GM18951 (cell line): Measurements from ENCODE around the gene FAF1.
"Not testable (repeated sequence)": the region's sequence is repeated elsewhere in the genome, so short reads cannot be mapped to it uniquely, and the experiment has no call there.

Experiments used
- POLR2A ChIP-seq: IDR thresholded peaks from 4 replicates; pipeline ENCODE4 v1.6.1; 2011; ENCODE audit warnings: mild to moderate bottlenecking; ENCODE audit not compliant: insufficient read length, insufficient read depth; ENCODE audit errors: extremely low read depth
- in situ Hi-C: fragments of 300-500 bp; cut with MboI; formaldehyde crosslinking; loops from one replicate; pipeline ENCODE4 v1.12.0; 2022; ENCODE audit warnings: low sequenced_read_pairs, mixed read lengths, inconsistent platforms; ENCODE audit not compliant: unreplicated experiment

Gene FAF1

GRCh38 chr1:50878434-50878833 lies 81.6 kb downstream of the FAF1 start:
- no peak for TF ChIP-seq POLR2A
- in situ Hi-C loops = no loop called here

GRCh38 chr1:50877641-50878040 lies 82.4 kb downstream of the FAF1 start:
- no peak for TF ChIP-seq POLR2A
- in situ Hi-C loops = no loop called here

DNA sequence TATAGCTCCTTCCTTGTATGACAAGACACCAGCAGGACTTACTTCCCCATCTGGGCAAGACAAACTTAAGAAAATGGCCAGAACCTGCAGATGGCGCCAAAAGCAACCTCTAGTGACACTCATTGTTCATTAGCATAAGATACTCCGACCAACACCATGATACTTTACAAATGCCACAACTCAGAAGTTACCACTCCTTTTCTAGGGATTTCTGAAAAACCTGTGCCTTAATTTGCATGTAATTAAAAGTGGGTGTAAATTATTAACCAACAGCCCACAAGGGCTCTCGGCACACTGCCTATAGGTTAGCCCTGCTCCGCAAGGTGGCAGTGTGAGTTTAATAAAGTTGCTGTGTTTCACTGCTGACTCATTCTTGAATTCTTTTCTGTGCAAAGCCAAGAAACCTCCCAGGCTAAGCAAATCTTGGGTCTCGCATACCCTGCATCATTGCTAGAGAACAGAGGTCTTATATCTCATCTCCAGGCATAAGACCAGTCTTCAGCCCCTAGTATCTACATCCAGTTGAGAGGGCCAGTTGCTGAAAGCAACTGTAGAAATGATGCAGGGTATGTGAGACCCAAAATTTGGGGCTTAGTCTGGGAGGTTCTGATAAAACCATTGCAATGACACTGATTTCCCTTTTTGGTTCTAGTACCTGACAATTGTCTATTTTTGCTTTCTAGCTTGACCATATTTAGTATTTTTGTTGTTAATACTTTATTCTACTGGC lies 86.4 kb downstream of the FAF1 start:
- no peak for TF ChIP-seq POLR2A
- in situ Hi-C loops = no loop called here

GRCh38 chr1:50864845-50865244 lies 95.2 kb downstream of the FAF1 start:
- in situ Hi-C loops = not testable (repeated sequence)

DNA sequence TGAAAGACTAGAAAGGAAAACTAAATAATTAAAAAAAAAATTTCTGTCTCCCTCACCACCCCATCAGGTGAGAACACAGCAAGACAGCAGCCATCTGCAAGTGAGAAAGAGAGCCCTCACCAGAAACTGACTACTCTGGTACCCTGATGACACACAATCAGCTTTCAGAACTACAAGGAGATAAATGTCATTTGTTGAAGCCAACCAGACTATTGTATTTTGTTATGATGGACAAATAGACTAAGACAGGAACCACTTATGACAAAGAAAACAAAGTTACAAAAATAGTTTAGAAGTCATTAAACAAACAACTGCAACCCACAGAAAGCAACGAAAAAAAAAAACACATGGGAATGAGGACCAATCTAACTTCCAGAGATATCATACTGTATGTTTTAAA lies 98.3 kb downstream of the FAF1 start:
- in situ Hi-C loops = no loop called here
- no peak for TF ChIP-seq POLR2A

GRCh38 chr1:50860702-50861101 lies 99.4 kb downstream of the FAF1 start:
- no peak for TF ChIP-seq POLR2A
- in situ Hi-C loops = no loop called here

GRCh38 chr1:50860256-50860655 lies 99.8 kb downstream of the FAF1 start:
- in situ Hi-C loops = no loop called here
- TF ChIP-seq POLR2A = no peak

DNA sequence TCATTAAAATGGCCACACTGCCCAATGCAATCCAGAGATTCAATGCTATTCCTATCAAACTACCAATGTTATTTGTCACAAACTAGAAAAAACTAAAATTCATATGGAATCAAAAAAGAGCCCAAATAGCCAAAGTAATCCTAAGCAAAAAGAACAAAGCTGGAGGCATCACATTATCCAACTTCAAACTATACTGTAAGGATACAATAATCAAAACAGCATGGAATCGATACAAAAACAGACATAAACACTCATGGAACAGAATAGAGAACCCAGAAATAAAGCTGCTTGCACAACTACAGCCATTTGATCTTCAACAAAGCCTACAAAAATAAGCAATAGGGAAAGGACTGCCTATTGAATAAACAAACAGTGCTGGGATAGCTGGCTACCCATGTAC lies 100.4 kb downstream of the FAF1 start:
- in situ Hi-C loops = no loop called here
- TF ChIP-seq POLR2A = no peak

DNA sequence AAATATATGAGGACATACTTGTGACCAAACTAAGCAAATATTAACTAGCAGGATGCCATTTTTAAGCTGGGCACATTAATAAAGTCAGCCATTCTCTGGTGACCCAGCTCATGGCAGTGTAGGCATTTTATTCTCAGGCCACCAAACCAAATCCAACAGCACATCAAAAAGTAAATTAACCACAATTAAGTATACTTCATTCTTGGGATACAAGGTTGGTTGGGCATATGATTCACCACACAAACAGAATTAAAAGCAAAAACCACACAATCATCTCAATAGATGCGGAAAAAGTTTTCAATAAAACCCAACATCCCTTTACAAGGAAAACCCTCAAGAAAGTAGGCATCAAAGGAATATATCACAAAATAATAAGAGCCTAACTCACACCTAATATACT lies 101.3 kb downstream of the FAF1 start:
- in situ Hi-C loops = no loop called here
- TF ChIP-seq POLR2A = no peak

DNA sequence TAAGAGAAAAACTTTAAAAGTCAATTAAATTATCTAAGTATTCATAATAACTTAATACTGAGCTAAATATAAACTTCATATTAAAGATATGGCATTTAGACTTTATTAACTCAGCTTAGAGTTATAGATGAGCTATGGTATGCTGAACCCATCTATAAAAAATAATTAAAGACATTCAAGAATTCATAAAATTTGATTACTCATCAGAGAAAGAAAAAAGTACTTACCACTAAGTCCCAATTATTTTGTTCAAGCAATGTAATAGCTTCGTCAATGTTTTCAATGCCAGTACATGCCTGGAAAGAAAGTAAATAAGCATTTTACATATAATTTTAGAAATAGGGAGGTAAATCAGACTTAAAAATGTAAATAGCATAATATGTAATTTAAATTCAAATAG lies 102.4 kb downstream of the FAF1 start:
- TF ChIP-seq POLR2A = no peak
- in situ Hi-C loops = no loop called here

DNA sequence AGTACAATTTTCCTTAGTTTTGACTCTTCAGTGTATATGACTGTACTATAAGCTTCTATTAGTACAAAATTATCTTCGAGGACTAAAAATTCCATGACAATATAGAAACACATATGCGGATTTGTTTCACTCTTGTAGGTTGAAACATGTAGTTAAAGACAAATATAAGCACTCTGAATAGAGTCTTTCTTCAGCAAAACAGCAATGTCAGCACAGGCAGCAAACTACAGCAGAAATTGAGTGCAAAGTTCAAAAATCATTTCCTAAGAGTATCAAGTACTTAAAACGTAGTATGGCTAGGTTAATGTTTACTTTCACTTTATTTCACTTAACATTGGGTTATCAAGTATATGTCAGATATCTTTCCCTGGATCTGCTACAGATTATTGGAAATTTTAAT lies 106.7 kb downstream of the FAF1 start:
- in situ Hi-C loops = no loop called here
- no peak for TF ChIP-seq POLR2A

DNA sequence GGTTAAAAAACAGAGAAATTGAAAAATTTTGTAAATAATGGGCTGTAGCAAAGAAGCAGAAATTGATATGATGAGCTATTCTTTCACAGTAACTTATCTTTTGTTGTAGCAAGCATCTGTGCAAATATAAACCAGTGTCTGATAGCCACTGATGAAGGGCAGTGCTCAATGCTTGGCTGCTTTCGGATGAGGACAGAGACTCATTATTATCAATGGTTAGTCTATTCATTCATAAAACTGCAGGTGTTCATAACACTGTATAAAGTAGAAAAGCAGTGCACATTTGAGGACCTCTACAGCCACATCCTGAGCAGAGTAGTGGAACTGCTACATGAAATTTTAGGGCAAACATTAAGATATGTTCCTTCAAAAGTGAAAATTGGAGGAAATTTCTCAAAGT lies 107.2 kb downstream of the FAF1 start:
- TF ChIP-seq POLR2A = no peak
- in situ Hi-C loops = no loop called here

GRCh38 chr1:50851466-50851865 lies 108.6 kb downstream of the FAF1 start:
- in situ Hi-C loops = no loop called here

GRCh38 chr1:50851034-50851433 lies 109.0 kb downstream of the FAF1 start:
- no peak for TF ChIP-seq POLR2A
- in situ Hi-C loops = no loop called here

More at GRCh38 chr1:50851466-50851865, 108.6 kb downstream of the FAF1 start:
- TF ChIP-seq POLR2A = no peak

- in situ Hi-C loops = no loop called here
Measured at GRCh38 chr1:50847303-50847702, 112.8 kb downstream of the FAF1 start.

DNA sequence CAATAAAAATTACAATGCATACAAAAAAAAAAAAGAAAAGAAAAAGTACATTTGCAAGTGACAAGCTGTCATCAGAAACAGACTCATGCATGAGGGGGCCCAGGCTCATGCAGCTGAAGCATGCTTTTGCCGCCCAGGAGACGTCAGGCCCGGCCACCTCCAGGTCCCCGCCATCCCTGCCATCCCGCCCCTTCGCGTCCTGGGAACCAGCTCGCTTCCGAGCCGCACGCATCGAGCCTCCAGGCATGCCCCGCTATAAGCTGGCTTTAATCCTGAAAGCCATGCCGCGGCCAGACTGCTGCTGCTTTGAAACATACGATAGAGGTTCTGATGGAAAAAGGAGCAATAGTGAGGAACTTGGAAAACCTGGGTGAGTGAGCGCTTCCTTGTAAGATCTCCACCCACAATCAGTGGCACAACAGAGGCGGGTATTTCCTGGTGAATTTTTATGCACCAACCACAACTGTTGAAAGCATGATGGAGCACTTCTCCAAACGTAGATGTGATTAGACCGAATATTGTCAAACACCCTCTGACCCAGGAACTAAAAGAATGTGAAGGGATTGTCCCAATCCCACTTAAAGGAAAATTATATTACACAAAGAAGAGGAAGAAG lies 113.7 kb downstream of the FAF1 start:
- in situ Hi-C loops = no loop called here
- TF ChIP-seq POLR2A = no peak

More at GRCh38 chr1:50847303-50847702, 112.8 kb downstream of the FAF1 start:
- TF ChIP-seq POLR2A = no peak
